NB4 (cell line): ENCODE measurements around the gene DAB1.

Experiments
- DNase-seq: peaks from one replicate; pipeline ENCODE4 v3.0.0; 2010; ENCODE audit warnings: low read depth
- H3K4me3 ChIP-seq: one replicate; pipeline ENCODE4 v1.5.1; 2011; ENCODE audit warnings: mild to moderate bottlenecking, low read depth, low read length, moderate library complexity
- CTCF ChIP-seq: IDR thresholded peaks from one replicate; pipeline ENCODE4 v1.5.1; 2012; ENCODE audit warnings: low read depth, low read length
- MAX ChIP-seq: IDR thresholded peaks from 2 replicates; pipeline ENCODE4 v1.6.1; 2011; ENCODE audit warnings: low read depth, low read length
- MYC ChIP-seq: IDR thresholded peaks from 2 replicates; pipeline ENCODE4 v1.6.1; 2011; ENCODE audit warnings: low read depth, low read length
- POLR2A ChIP-seq: IDR thresholded peaks from 2 replicates; pipeline ENCODE4 v1.6.1; 2011; ENCODE audit warnings: mild to moderate bottlenecking; ENCODE audit not compliant: insufficient read length; ENCODE audit errors: extremely low read depth

Gene DAB1

GRCh38 chr1:57164584-57164983 is 259.3 kb downstream of the DAB1 start:
- no peak for TF ChIP-seq MYC
- no peak for TF ChIP-seq POLR2A
- no peak for TF ChIP-seq MAX
- TF ChIP-seq CTCF: no peak
- H3K4me3 ChIP-seq: no peak overlapping the region
- no peak for DNase-seq

DNA sequence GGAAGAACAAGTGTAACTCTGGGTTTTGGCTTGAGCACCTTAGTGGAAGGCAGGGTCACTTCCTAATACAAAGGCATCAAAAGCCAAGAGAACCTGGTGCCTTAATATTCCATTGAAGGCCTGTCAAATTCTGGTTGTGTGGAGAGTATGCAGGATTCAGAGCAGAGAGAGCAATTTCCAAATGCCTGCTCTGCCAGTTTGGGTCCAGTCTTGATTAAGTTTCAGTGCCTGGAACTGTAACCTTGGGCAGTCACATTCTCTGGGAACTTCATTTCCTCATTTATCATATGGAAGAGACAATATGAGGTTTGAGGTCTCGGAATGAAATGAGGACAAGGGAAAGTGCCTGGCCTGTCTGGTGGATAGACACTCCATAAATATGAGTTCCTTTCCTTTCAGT is 260.1 kb downstream of the DAB1 start:
- no peak overlapping the region for H3K4me3 ChIP-seq
- DNase-seq: no peak
- TF ChIP-seq POLR2A (no peak), MYC (no peak), MAX (no peak), CTCF (no peak)

DNA sequence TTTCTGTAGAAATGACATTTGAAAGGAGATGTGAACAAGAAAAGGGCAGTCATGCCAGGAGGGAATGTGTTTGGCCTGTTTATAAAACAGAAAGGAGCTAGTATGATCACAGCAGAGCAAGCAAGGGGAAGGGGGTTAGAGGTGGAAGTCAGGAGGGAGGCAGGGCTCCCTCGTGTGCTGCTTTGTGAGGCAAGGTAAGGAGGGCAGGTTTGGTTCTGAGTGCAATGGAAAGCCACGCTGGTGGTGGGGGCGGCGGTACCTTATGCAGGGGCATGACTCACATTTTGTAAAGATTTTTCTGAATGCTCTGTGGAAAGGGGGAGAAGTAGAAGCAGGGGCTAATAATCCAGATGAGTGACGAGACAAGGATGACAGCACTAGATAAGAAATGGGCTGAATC is 260.5 kb downstream of the DAB1 start:
- no peak for DNase-seq
- H3K4me3 ChIP-seq: no peak overlapping the region
- TF ChIP-seq MYC (no peak), MAX (no peak), POLR2A (no peak)

DNA sequence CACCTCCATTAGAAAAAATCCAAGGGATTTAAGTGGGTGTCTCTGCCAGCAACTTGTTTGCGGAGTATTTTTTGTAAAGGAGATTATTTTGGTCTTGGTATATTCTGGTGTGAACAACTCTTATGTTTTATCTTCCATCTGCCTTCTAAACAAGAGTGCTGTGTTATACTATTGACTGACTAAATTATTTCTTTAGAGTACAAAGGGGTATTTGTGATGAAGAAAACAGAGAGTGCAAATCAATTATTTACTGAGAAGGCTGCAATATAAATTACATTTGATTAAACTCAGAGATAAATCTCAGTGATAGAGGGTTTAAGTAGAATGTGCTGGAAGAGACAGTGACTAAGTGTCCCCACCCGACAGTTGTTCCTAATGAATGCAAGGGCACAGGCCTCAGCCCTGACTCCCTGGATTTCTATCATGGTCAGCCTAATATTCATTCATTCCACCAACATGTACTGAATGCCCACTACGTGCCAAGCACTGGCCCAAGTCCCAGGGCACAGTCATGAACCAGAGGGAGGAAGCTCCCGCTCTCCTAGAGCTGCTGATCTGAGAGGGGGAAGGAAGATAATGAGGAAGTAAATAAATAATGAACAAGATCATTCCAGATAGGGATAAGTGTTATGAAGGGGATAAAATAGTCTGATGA is 261.1 kb downstream of the DAB1 start:
- no peak overlapping the region for H3K4me3 ChIP-seq
- TF ChIP-seq MYC: no peak
- TF ChIP-seq CTCF: no peak
- no peak for TF ChIP-seq MAX
- no peak for TF ChIP-seq POLR2A
- no peak for DNase-seq

- no peak overlapping the region for H3K4me3 ChIP-seq
- no peak for DNase-seq
- no peak for TF ChIP-seq CTCF
- no peak for TF ChIP-seq MYC
- no peak for TF ChIP-seq POLR2A
- no peak for TF ChIP-seq MAX
Measured at GRCh38 chr1:57160594-57160993, 263.3 kb downstream of the DAB1 start.

- no peak for DNase-seq
- no peak for TF ChIP-seq MAX
- no peak overlapping the region for H3K4me3 ChIP-seq
Measured at GRCh38 chr1:57158604-57158998, 265.3 kb downstream of the DAB1 start.
